ENCODE measurements around the gene SNPH. TPM values are rescaled to one million over a fixed set of nuclear protein-coding genes. Genes with fewer than 3 reads are reported as not detected.

Gene SNPH
- total and polyA plus RNA-seq, 2 of the 8 experiments (the other 6 are each of a cell fraction or from before 2014, with no cell fraction given): 0.98 to 4.9 TPM

- TF ChIP-seq CHD7 (IDR thresholded peaks at IDR 0.05; ENCODE audit: insufficient replicate concordance, low read length) (no peak), TEAD4 (IDR thresholded peaks at IDR 0.05; ENCODE audit: low read depth, low read length) (no peak), CEBPB (IDR thresholded peaks at IDR 0.05; ENCODE audit: low read depth, low read length) (no peak), POLR2A (IDR thresholded peaks at IDR 0.05; ENCODE audit: control extremely low read depth in 1 of 2, low read depth in 2 of 2, low read length in 2 of 2) (no peak), USF2 (IDR thresholded peaks at IDR 0.05; ENCODE audit: low read length) (no peak), CTCF (IDR thresholded peaks at IDR 0.05; ENCODE audit: control extremely low read depth in 1 of 3, insufficient read depth in 1 of 3, low read depth in 1 of 3, low read length in 3 of 3) (no peak)
These were observed 62.0 kb downstream of the SNPH start (continued) for GRCh38 chr20:1327827-1328679.

Measured in H1 (cell line).